ENCODE results near the gene KCNIP4. TPM values are rescaled to one million over a fixed set of nuclear protein-coding genes. Genes with fewer than 3 reads are reported as not detected.

Gene KCNIP4
- total RNA-seq, 1 donor, result not detected

DNA sequence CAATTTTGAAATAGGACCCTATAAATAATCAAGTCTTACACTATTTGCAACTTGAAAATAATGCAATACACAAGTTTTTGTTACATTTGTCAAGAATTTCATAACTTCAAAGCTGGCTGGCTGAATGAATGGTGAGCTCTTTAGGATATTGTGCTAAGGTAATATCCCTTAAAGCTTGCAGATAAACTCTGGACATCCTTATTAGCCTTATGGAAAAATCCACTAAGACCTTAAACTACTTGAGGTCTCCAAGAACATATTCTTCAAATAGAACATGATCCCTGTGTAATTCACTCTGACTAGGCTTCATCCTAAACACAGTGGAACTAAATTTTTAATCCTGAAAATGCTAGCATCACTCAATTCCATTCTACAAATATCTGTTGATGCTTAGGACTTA, 1049.0 kb downstream of the KCNIP4 start:
- Histone ChIP-seq H3K27ac (ENCODE audit: low read depth, low read length) (no peak overlapping the region), H3K36me3 (ENCODE audit: insufficient read depth, low read length) (no peaks in the 10 kb centered on the region), H4K20me1 (ENCODE audit: insufficient read depth, low read length) (no peaks in the 10 kb centered on the region), H3K79me2 (ENCODE audit: insufficient read depth, low read length) (no peaks in the 10 kb centered on the region), H3K4me1 (ENCODE audit: insufficient read depth, low read length) (no peaks in the 10 kb centered on the region), H3K9me3 (ENCODE audit: low read depth, low read length) (no peaks in the 10 kb centered on the region), H3K4me3 (ENCODE audit: insufficient read depth, low read length) (no peak overlapping the region), H3K27me3 (ENCODE audit: insufficient read depth, low read length) (no peaks in the 10 kb centered on the region), H2AFZ (ENCODE audit: low read length) (no peak overlapping the region), H3K4me2 (ENCODE audit: insufficient read depth, low read length) (no peak overlapping the region)
- DNase-seq (ENCODE audit: insufficient read length, low spot score, missing footprints), result no peak
- TF ChIP-seq, protein P1, sequence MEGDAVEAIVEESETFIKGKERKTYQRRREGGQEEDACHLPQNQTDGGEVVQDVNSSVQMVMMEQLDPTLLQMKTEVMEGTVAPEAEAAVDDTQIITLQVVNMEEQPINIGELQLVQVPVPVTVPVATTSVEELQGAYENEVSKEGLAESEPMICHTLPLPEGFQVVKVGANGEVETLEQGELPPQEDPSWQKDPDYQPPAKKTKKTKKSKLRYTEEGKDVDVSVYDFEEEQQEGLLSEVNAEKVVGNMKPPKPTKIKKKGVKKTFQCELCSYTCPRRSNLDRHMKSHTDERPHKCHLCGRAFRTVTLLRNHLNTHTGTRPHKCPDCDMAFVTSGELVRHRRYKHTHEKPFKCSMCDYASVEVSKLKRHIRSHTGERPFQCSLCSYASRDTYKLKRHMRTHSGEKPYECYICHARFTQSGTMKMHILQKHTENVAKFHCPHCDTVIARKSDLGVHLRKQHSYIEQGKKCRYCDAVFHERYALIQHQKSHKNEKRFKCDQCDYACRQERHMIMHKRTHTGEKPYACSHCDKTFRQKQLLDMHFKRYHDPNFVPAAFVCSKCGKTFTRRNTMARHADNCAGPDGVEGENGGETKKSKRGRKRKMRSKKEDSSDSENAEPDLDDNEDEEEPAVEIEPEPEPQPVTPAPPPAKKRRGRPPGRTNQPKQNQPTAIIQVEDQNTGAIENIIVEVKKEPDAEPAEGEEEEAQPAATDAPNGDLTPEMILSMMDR (IDR thresholded peaks at IDR 0.05; ENCODE audit: extremely low read depth, low read depth, low read length), result no peak

DNA sequence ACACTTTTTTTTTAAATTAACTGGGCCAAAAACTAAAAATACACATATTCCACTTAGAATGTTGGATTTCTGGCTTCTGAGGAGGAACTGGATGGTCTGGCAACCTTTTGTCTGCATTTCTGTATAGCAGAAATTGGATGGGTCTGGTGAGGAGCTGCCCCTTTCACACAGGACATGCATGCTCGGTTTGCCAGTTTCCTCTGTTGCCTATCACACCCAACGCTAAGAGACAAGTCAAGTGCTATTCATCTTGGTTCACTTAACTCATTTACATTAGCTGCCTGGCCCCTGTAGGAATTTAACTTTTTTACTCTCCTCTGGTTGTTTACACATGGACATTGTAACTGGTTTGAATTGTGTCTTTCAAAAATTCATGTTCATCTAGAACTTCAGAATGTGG, 1052.6 kb downstream of the KCNIP4 start:
- H2AFZ ChIP-seq (ENCODE audit: low read length), result no peak overlapping the region
- no peaks in the 10 kb centered on the region for H3K27me3 ChIP-seq (ENCODE audit: insufficient read depth, low read length)
- DNase-seq (ENCODE audit: insufficient read length, low spot score, missing footprints), result no peak
- TF ChIP-seq, protein P1 (IDR thresholded peaks at IDR 0.05; ENCODE audit: extremely low read depth, low read depth, low read length), result no peak
- no peaks in the 10 kb centered on the region for H3K4me1 ChIP-seq (ENCODE audit: insufficient read depth, low read length)
- H3K79me2 ChIP-seq (ENCODE audit: insufficient read depth, low read length), result no peaks in the 10 kb centered on the region
- H3K36me3 ChIP-seq (ENCODE audit: insufficient read depth, low read length), result no peaks in the 10 kb centered on the region
- no peaks in the 10 kb centered on the region for H3K9me3 ChIP-seq (ENCODE audit: low read depth, low read length)
- H4K20me1 ChIP-seq (ENCODE audit: insufficient read depth, low read length), result no peaks in the 10 kb centered on the region
- H3K27ac ChIP-seq (ENCODE audit: low read depth, low read length), result no peak overlapping the region
- no peak overlapping the region for H3K4me3 ChIP-seq (ENCODE audit: insufficient read depth, low read length)
- H3K4me2 ChIP-seq (ENCODE audit: insufficient read depth, low read length), result no peak overlapping the region

DNA sequence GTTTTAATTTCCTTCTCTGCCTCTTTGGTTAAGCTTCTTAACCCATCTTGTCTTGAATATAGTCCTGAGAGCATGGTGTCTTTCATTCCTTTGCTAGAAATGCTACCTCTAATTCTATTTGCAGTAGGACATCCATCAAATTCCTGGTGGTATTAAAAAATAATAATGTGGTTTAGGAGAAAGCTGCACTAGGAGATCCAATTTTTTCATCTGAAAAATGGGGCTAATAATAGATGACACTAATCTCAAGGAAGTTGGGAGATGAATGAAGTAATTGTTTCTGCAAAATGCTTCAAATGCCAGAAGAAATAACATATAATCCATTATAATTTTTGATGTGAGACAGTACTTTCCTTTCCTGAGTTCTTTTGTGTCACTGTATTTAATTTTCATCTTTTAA, 1053.4 kb downstream of the KCNIP4 start:
- H3K27me3 ChIP-seq (ENCODE audit: insufficient read depth, low read length), result no peaks in the 10 kb centered on the region
- H3K27ac ChIP-seq (ENCODE audit: low read depth, low read length), result no peak overlapping the region
- DNase-seq (ENCODE audit: insufficient read length, low spot score, missing footprints), result no peak
- no peaks in the 10 kb centered on the region for H4K20me1 ChIP-seq (ENCODE audit: insufficient read depth, low read length)
- no peaks in the 10 kb centered on the region for H3K4me1 ChIP-seq (ENCODE audit: insufficient read depth, low read length)
- H2AFZ ChIP-seq (ENCODE audit: low read length), result no peak overlapping the region
- H3K9me3 ChIP-seq (ENCODE audit: low read depth, low read length), result no peaks in the 10 kb centered on the region
- no peaks in the 10 kb centered on the region for H3K79me2 ChIP-seq (ENCODE audit: insufficient read depth, low read length)
- no peaks in the 10 kb centered on the region for H3K36me3 ChIP-seq (ENCODE audit: insufficient read depth, low read length)
- no peak overlapping the region for H3K4me2 ChIP-seq (ENCODE audit: insufficient read depth, low read length)
- H3K4me3 ChIP-seq (ENCODE audit: insufficient read depth, low read length), result no peak overlapping the region
- TF ChIP-seq, protein P1 (IDR thresholded peaks at IDR 0.05; ENCODE audit: extremely low read depth, low read depth, low read length), result no peak

DNA sequence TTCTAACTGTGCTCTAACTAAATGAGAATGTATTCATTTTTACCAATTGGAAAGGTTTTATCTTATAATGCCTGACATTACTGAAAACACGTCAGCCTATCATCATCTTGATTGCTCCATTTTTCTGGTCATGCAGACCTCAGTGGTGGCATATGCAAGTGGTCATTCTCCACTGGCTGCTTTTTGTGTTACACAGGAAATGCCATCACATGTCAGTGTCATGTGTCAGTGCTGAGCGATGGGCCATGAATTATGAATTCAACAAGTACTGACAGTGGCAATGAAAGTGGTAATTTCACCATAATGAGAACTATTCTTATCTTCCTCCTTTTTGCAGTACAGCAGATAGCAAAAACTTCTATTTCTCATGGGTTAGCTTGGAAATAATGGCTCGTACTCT, 1057.8 kb downstream of the KCNIP4 start:
- H3K4me3 ChIP-seq (ENCODE audit: insufficient read depth, low read length), result no peak overlapping the region
- TF ChIP-seq, protein P1 (IDR thresholded peaks at IDR 0.05; ENCODE audit: extremely low read depth, low read depth, low read length), result no peak
- no peak for DNase-seq (ENCODE audit: insufficient read length, low spot score, missing footprints)

More for the DNA sequence above, 1057.8 kb downstream of the KCNIP4 start:
- no peaks in the 10 kb centered on the region for H3K79me2 ChIP-seq (ENCODE audit: insufficient read depth, low read length)
- no peaks in the 10 kb centered on the region for H3K36me3 ChIP-seq (ENCODE audit: insufficient read depth, low read length)
- H4K20me1 ChIP-seq (ENCODE audit: insufficient read depth, low read length), result no peaks in the 10 kb centered on the region
- H3K4me2 ChIP-seq (ENCODE audit: insufficient read depth, low read length), result no peak overlapping the region
- H3K27ac ChIP-seq (ENCODE audit: low read depth, low read length), result no peak overlapping the region
- H3K9me3 ChIP-seq (ENCODE audit: low read depth, low read length), result no peaks in the 10 kb centered on the region
- H3K4me1 ChIP-seq (ENCODE audit: insufficient read depth, low read length), result no peaks in the 10 kb centered on the region
- H2AFZ ChIP-seq (ENCODE audit: low read length), result no peak overlapping the region
- no peaks in the 10 kb centered on the region for H3K27me3 ChIP-seq (ENCODE audit: insufficient read depth, low read length)
